Glutamatergic neuron (in vitro differentiated cells): ENCODE measurements around the gene PCNT. TPM values are rescaled to one million over a fixed set of nuclear protein-coding genes. Genes with fewer than 3 reads are reported as not detected.
A peak's percentile ranks its signal among the peaks of the same experiment; 100 is the strongest.
"Not testable (repeated sequence)": the region's sequence is repeated elsewhere in the genome, so short reads cannot be mapped to it uniquely, and the experiment has no call there.

ENCODE experiments used
- DNase-seq: peaks from one replicate; pipeline ENCODE4 v3.0.0; 2022
- H3K27ac Mint-ChIP-seq: one replicate; pipeline ENCODE4 v1.8.0; 2020; ENCODE audit warnings: mild to moderate bottlenecking, mixed read lengths, inconsistent platforms; ENCODE audit not compliant: unreplicated experiment
- H3K27me3 Mint-ChIP-seq: one replicate; pipeline ENCODE4 v1.8.0; 2020; ENCODE audit warnings: mild to moderate bottlenecking, moderate library complexity, mixed read lengths, inconsistent platforms; ENCODE audit not compliant: unreplicated experiment
- H3K36me3 Mint-ChIP-seq: one replicate; pipeline ENCODE4 v1.8.0; 2020; ENCODE audit warnings: mild to moderate bottlenecking, mixed read lengths, inconsistent platforms; ENCODE audit not compliant: unreplicated experiment
- H3K4me1 Mint-ChIP-seq: one replicate; pipeline ENCODE4 v1.8.0; 2020; ENCODE audit warnings: mild to moderate bottlenecking, low read depth, mixed read lengths, inconsistent platforms; ENCODE audit not compliant: unreplicated experiment
- H3K4me3 Mint-ChIP-seq: one replicate; pipeline ENCODE4 v1.8.0; 2020; ENCODE audit warnings: mild to moderate bottlenecking, mixed read lengths, inconsistent platforms; ENCODE audit not compliant: unreplicated experiment
- H3K9me3 Mint-ChIP-seq: one replicate; pipeline ENCODE4 v1.8.0; 2020; ENCODE audit warnings: mild to moderate bottlenecking, moderate library complexity, mixed read lengths, inconsistent platforms; ENCODE audit not compliant: unreplicated experiment
- total RNA-seq: library from RNA; stranded (reverse); fragmentation: NEBNext Ultra II Directional; extraction: Animal tissue kit (Norgen Biotek cat#: 25700); gene quantifications from one replicate; pipeline ENCODE4 v1.2.1, GENCODE V29; 2021; ENCODE audit not compliant: unreplicated experiment
- TF ChIP-seq, protein P1 (sequence below): fragments of 200-600 bp; sonication (generic); IDR thresholded peaks from one replicate; pipeline ENCODE4 v1.5.0; 2021; ENCODE audit not compliant: partially characterized antibody, unreplicated experiment

Gene PCNT
- total RNA-seq, 1 donor from 2014 or later, result 117 TPM

DNA sequence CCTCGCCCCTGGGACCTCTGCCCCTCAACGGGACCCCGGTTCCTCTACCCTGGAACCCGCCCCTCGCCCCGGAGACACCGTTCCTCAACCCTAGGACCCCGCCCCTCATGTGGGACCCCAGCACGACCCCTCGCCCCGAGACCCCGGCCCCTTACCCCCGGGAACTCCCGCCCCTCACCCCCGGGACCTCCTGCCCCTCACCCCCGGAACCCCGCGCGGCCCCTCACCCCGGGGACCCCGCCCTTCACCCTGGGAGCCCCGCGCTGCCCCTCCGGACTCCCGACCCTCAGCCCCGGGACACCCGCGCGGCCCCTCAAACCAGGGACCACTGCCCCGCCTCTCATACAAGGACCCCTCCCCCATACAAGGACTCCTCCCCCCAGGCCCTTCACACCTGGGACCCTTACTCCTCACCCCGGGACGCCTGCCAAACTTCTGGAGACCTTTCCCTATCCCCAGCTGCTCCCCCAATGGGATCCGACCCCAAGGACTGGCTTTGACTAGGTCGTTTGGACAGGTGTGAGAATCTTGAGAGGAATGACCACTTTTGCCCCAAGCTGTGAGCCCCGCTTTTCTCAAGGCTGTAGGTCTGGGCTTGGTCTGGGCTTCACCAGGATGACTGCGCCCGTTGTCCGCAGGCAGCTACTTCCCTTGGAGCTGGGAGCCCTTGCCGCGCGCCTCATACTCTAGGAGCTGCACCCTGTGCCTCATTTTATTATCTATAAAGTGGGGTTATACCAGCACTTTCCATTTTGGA lies 135.6 kb downstream of the PCNT start:
- peak; percentile 37 for DNase-seq
- Mint-ChIP-seq H3K9me3 (peaks cover 6% of the 10 kb centered on the region), H3K4me1 (no peaks in the 10 kb centered on the region), H3K27me3 (no peaks in the 10 kb centered on the region), H3K27ac (no peak overlapping the region), H3K36me3 (no peaks in the 10 kb centered on the region), H3K4me3 (peak overlapping the region; percentile 81)
- TF ChIP-seq, protein P1, sequence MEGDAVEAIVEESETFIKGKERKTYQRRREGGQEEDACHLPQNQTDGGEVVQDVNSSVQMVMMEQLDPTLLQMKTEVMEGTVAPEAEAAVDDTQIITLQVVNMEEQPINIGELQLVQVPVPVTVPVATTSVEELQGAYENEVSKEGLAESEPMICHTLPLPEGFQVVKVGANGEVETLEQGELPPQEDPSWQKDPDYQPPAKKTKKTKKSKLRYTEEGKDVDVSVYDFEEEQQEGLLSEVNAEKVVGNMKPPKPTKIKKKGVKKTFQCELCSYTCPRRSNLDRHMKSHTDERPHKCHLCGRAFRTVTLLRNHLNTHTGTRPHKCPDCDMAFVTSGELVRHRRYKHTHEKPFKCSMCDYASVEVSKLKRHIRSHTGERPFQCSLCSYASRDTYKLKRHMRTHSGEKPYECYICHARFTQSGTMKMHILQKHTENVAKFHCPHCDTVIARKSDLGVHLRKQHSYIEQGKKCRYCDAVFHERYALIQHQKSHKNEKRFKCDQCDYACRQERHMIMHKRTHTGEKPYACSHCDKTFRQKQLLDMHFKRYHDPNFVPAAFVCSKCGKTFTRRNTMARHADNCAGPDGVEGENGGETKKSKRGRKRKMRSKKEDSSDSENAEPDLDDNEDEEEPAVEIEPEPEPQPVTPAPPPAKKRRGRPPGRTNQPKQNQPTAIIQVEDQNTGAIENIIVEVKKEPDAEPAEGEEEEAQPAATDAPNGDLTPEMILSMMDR, result no peak

DNA sequence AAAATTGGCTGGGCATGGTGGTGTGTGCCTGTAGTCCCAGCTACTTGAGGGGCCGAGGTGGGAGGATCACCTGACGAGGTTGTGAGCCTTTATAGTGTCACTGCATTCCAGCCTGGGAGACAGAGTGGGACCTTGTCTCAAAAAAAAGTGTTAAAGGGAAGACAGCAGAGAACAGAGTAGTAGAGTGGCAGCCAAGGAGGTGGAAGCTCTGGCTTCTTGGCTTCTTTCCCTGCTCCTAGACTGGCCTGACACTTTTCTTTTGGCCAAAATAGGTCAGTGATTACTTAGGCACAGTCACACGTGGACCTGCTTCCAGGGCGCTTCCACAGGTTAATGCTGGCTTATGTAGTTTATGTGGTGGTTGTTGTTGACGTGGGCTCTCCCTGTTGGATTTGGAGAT lies 138.0 kb downstream of the PCNT start:
- H3K4me1 Mint-ChIP-seq, result no peaks in the 10 kb centered on the region
- TF ChIP-seq, protein P1, result no peak
- H3K4me3 Mint-ChIP-seq, result no peak overlapping the region
- H3K27me3 Mint-ChIP-seq, result no peaks in the 10 kb centered on the region
- H3K9me3 Mint-ChIP-seq, result peaks cover 4% of the 10 kb centered on the region
- no peak overlapping the region for H3K27ac Mint-ChIP-seq
- H3K36me3 Mint-ChIP-seq, result no peaks in the 10 kb centered on the region
- DNase-seq, result no peak

DNA sequence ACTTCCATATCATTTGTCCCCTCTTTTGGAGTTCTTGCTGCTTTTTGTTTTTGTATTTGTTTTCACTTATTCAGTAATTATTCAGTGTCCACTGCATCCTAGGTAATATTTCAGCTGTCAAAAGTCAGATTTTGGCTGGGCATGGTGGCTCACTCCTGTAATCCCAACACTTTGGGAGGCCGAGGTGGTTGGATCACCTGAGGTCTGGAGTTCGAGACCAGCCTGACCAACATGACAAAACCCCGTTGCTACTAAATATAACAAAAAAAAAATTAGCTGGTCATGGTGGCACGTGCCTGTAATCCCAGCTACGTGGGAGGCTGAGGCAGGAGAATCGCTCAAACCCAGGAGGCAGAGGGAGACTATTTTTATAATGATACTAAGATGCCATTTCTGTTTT lies 141.2 kb downstream of the PCNT start:
- not testable (repeated sequence) for H3K36me3 Mint-ChIP-seq, H3K27ac Mint-ChIP-seq, H3K4me3 Mint-ChIP-seq, H3K4me1 Mint-ChIP-seq, DNase-seq, H3K27me3 Mint-ChIP-seq, H3K9me3 Mint-ChIP-seq

DNA sequence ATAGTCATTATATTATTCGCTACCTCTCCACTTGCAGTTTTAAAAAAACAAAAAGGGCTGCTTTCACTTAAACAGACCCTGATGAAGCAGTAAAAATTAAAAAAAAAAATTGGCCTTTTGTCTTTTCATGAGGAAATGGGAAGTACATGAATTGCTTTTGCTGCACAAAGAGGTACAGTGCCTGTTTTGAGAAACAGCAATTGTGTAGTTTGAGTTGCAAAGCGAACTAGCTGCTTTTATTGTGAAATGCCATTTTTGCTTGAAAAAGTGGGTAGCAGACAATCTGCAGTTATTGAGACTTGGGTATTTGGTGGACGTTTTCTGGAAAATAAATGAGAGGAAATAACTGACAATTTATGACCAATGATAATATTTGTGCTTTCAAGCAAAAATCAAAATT lies 141.7 kb downstream of the PCNT start:
- H3K27me3 Mint-ChIP-seq, result no peaks in the 10 kb centered on the region
- TF ChIP-seq, protein P1, result no peak
- no peak for DNase-seq
- no peak overlapping the region for H3K27ac Mint-ChIP-seq
- H3K9me3 Mint-ChIP-seq, result no peaks in the 10 kb centered on the region
- no peaks in the 10 kb centered on the region for H3K4me1 Mint-ChIP-seq
- no peaks in the 10 kb centered on the region for H3K36me3 Mint-ChIP-seq
- H3K4me3 Mint-ChIP-seq, result no peak overlapping the region

DNA sequence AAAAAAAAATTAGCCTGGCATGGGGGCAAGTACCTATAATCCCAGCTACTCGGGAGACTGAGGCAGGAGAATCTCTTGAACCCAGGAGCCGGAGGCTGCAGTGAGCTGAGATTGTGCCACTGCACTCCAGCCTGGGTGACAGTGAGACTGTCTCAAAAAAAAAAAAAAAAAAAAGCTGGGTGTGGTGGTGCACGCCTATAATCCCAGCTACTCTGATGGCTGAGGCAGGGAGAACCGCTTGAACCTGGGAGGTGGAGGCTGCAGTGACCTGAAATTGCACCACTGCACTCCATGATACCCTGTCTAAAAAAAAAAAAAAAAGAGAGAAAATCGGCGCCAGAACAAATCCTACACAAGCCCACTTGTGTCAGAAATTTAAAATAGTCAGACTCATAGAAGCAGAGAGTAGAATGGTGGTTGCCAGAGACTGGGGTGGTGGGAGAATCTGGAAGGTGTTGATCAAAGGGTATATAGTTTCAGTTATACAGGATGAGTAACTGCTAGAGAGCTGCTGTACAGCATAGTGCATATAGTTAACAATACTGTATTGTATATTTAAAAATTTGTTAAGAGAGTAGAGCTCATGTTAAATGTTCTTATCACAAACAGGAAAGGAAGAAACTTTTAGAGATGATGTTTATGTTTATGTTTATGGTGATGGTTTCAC lies 144.3 kb downstream of the PCNT start:
- no peaks in the 10 kb centered on the region for H3K4me1 Mint-ChIP-seq
- H3K9me3 Mint-ChIP-seq, result no peaks in the 10 kb centered on the region
- no peaks in the 10 kb centered on the region for H3K27me3 Mint-ChIP-seq
- no peak overlapping the region for H3K27ac Mint-ChIP-seq
- TF ChIP-seq, protein P1, result no peak
- no peaks in the 10 kb centered on the region for H3K36me3 Mint-ChIP-seq
- no peak overlapping the region for H3K4me3 Mint-ChIP-seq
- DNase-seq, result no peak
